ENCODE data around the gene UQCRC2.

- TF ChIP-seq CTCF (IDR thresholded peaks at IDR 0.05; ENCODE audit: poor library complexity) = no peak
- TF ChIP-seq EZH2 (IDR thresholded peaks at IDR 0.05; ENCODE audit: borderline replicate concordance) = no peak
Measured at GRCh38 chr16:22005746-22006145, 52.6 kb downstream of the UQCRC2 start.

Data from hepatocyte (in vitro differentiated cells).